Heart left ventricle (tissue), 13 donors: ENCODE results near the gene NHERF1.

Source experiments
- POLR2A ChIP-seq, 2 donors: fragments of 450-650 bp; IDR thresholded peaks; one replicate each; pipeline ENCODE4 v1.6.1; 2017; ENCODE audit warnings: antibody characterized with exemption in 2 of 2, mild to moderate bottlenecking in 2 of 2, moderate library complexity in 2 of 2
- TF ChIP-seq, protein P1 (sequence below), 12 donors: fragments of 200-600 bp; sonication (generic) in 4 of 12; IDR thresholded peaks; one replicate each; pipeline versions ENCODE4 v1.5.0 to v1.8.0; 2018 to 2022; ENCODE audit warnings: antibody characterized with exemption in 12 of 12, mild to moderate bottlenecking in 5 of 12
- donor health status: ischemic (EF 13 %, LVEDD 7.1; RV severe dilation, severe dysfunction).
- donor health status: DM: no; HTN: yes; CAD: no.
- donor health status: DM: no; HTN: no; CAD: no.
- donor health status: ischemic (EF 25% LVEDD 6.9; RV normal size, moderate dysfunction).
- donor health status: ischemic (EF 25% LVEDD 5.7; RV mildly dilated, moderate dysfunction).
- donor health status: ischemic (EF 35%, LVEDD 5.7; RV mildly dilated, moderate dysfunction).
- donor health status: nonischemic (EF 11% LVEDD 7.7; RV severe dilation, severe dysfunction).
- donor health status: DM: yes; HTN: yes; CAD: no.
- donor health status: PGD.
- donor health status: ischemic (EF 29% LVEDD 5.4; RV normal size, mild dysfunction).
- donor health status: nonischemic (EF 23%, LVEDD 6.1; RV moderate dilation, normal function).

- TF ChIP-seq, protein P1, sequence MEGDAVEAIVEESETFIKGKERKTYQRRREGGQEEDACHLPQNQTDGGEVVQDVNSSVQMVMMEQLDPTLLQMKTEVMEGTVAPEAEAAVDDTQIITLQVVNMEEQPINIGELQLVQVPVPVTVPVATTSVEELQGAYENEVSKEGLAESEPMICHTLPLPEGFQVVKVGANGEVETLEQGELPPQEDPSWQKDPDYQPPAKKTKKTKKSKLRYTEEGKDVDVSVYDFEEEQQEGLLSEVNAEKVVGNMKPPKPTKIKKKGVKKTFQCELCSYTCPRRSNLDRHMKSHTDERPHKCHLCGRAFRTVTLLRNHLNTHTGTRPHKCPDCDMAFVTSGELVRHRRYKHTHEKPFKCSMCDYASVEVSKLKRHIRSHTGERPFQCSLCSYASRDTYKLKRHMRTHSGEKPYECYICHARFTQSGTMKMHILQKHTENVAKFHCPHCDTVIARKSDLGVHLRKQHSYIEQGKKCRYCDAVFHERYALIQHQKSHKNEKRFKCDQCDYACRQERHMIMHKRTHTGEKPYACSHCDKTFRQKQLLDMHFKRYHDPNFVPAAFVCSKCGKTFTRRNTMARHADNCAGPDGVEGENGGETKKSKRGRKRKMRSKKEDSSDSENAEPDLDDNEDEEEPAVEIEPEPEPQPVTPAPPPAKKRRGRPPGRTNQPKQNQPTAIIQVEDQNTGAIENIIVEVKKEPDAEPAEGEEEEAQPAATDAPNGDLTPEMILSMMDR (IDR thresholded peaks at IDR 0.05), result no peak
- no peak for TF ChIP-seq POLR2A (IDR thresholded peaks at IDR 0.05)
These were observed 27.1 kb downstream of the NHERF1 start for GRCh38 chr17:74775409-74776043.
